GM23338 (cell line): ENCODE results near the gene RRBP1. TPM values are rescaled to one million over a fixed set of nuclear protein-coding genes. Genes with fewer than 3 reads are reported as not detected.

ENCODE experiments used
- ATAC-seq: fragments of 200-7000 bp; cut with Tn5 transposase; 3 replicates; pipeline ENCODE4 v1.9.1; 2020
- DNase-seq: peaks from one replicate; pipeline ENCODE4 v3.0.0-alpha.2; 2015; ENCODE audit warnings: low spot score
- H2AFZ ChIP-seq: fragments of 200-600 bp; sonication (generic); 2 replicates; pipeline ENCODE4 v1.8.0; 2016; ENCODE audit warnings: antibody characterized with exemption, mild to moderate bottlenecking, moderate library complexity
- H3F3A ChIP-seq: fragments of 200-600 bp; sonication (generic); replicated peaks from 2 replicates; pipeline ENCODE4 v1.8.0; 2017; ENCODE audit warnings: antibody characterized with exemption, mixed run types, low read depth
- H3K27ac ChIP-seq: fragments of 200-600 bp; sonication (generic); 2 replicates; pipeline ENCODE4 v1.6.1; 2016; ENCODE audit warnings: low read depth
- H3K27me3 ChIP-seq: fragments of 200-600 bp; sonication (generic); 2 replicates; pipeline ENCODE4 v1.8.0; 2016; ENCODE audit warnings: mild to moderate bottlenecking, mixed run types, moderate library complexity; ENCODE audit not compliant: insufficient read depth
- H3K36me3 ChIP-seq: fragments of 200-600 bp; sonication (generic); 2 replicates; pipeline ENCODE4 v1.8.0; 2016; ENCODE audit warnings: mild to moderate bottlenecking; ENCODE audit not compliant: insufficient read depth
- H3K4me1 ChIP-seq: fragments of 200-600 bp; sonication (generic); 2 replicates; pipeline ENCODE4 v1.8.0; 2016; ENCODE audit warnings: mild to moderate bottlenecking, moderate library complexity; ENCODE audit not compliant: insufficient read depth
- H3K4me2 ChIP-seq: fragments of 200-600 bp; sonication (generic); 2 replicates; pipeline ENCODE4 v1.7.1; 2017; ENCODE audit warnings: mixed run types
- H3K4me3 ChIP-seq: fragments of 200-600 bp; sonication (generic); 2 replicates; pipeline ENCODE4 v1.6.1; 2016; ENCODE audit warnings: mixed run types
- H3K79me2 ChIP-seq: fragments of 200-600 bp; sonication (generic); replicated peaks from 2 replicates; pipeline ENCODE4 v1.8.0; 2017; ENCODE audit warnings: mild to moderate bottlenecking; ENCODE audit not compliant: insufficient read depth
- H3K9me2 ChIP-seq: fragments of 200-600 bp; sonication (generic); 2 replicates; pipeline ENCODE4 v1.8.0; 2017; ENCODE audit not compliant: insufficient read depth
- H4K20me1 ChIP-seq: fragments of 200-600 bp; sonication (generic); replicated peaks from 2 replicates; pipeline ENCODE4 v1.8.0; 2017; ENCODE audit warnings: mild to moderate bottlenecking; ENCODE audit not compliant: insufficient read depth
- H3K27ac Mint-ChIP-seq: 2 replicates; pipeline ENCODE4 v1.8.0; 2020; ENCODE audit warnings: inconsistent platforms, mild to moderate bottlenecking, moderate library complexity, mixed read lengths
- H3K27me3 Mint-ChIP-seq: 3 replicates; pipeline ENCODE4 v1.8.0; 2022; ENCODE audit warnings: low read depth, mild to moderate bottlenecking, moderate library complexity, mixed read lengths, inconsistent platforms; ENCODE audit not compliant: insufficient read depth, poor library complexity
- H3K36me3 Mint-ChIP-seq: 3 replicates; pipeline ENCODE4 v1.8.0; 2021; ENCODE audit warnings: low read depth, mild to moderate bottlenecking, inconsistent platforms, moderate library complexity, mixed read lengths
- H3K4me1 Mint-ChIP-seq: 3 replicates; pipeline ENCODE4 v1.8.0; 2020; ENCODE audit warnings: mild to moderate bottlenecking, inconsistent platforms, mixed read lengths
- H3K4me3 Mint-ChIP-seq: 3 replicates; pipeline ENCODE4 v1.8.0; 2021; ENCODE audit warnings: moderate library complexity, mild to moderate bottlenecking, inconsistent platforms, mixed read lengths
- H3K9me3 Mint-ChIP-seq: 3 replicates; pipeline ENCODE4 v1.8.0; 2020; ENCODE audit warnings: moderate library complexity, mild to moderate bottlenecking, inconsistent platforms, mixed read lengths
- CREB1 ChIP-seq: fragments of 250-450 bp; sonication (Bioruptor Pico); IDR thresholded peaks from 2 replicates; pipeline ENCODE4 v1.5.0; 2020; ENCODE audit warnings: low read depth, mild to moderate bottlenecking, moderate library complexity
- CTCF ChIP-seq, 2 experiments: fragments of 200-600 bp in 1 of 2; sonication (generic) in 1 of 2; conservative IDR thresholded peaks; 2 replicates each; pipeline versions ENCODE4 v1.5.1 to v1.6.1; 2016 to 2017; ENCODE audit warnings: antibody characterized with exemption in 2 of 2, low read depth in 2 of 2, mild to moderate bottlenecking in 2 of 2, moderate library complexity in 1 of 2
- EZH2 ChIP-seq: fragments of 200-600 bp; sonication (generic); IDR thresholded peaks from one replicate; pipeline ENCODE4 v1.8.0; 2017; ENCODE audit warnings: antibody characterized with exemption, mild to moderate bottlenecking, low read depth; ENCODE audit not compliant: unreplicated experiment
- EZH2phosphoT487 ChIP-seq: fragments of 200-600 bp; sonication (generic); IDR thresholded peaks from one replicate; pipeline ENCODE4 v1.8.1; 2018; ENCODE audit warnings: antibody characterized with exemption; ENCODE audit not compliant: unreplicated experiment
- JUNB ChIP-seq: IDR thresholded peaks from one replicate; pipeline ENCODE4 v1.6.1; 2016; ENCODE audit warnings: antibody characterized with exemption; ENCODE audit not compliant: unreplicated experiment
- POLR2AphosphoS5 ChIP-seq: IDR thresholded peaks from 2 replicates; pipeline ENCODE4 v1.6.1; 2016; ENCODE audit warnings: antibody characterized with exemption, low read depth
- REST ChIP-seq: IDR thresholded peaks from one replicate; pipeline ENCODE4 v1.6.1; 2018; ENCODE audit warnings: antibody characterized with exemption; ENCODE audit not compliant: unreplicated experiment
- STAT1 ChIP-seq: IDR thresholded peaks from one replicate; pipeline ENCODE4 v1.6.1; 2016; ENCODE audit warnings: antibody characterized with exemption; ENCODE audit not compliant: unreplicated experiment
- ZNF114 ChIP-seq: fragments of 250-450 bp; sonication (Bioruptor Pico); IDR thresholded peaks from 2 replicates; pipeline ENCODE4 v1.5.0; 2020; ENCODE audit warnings: mild to moderate bottlenecking, moderate library complexity
- ZNF331 ChIP-seq: fragments of 250-450 bp; sonication (Bioruptor Pico); IDR thresholded peaks from 2 replicates; pipeline ENCODE4 v1.5.0; 2020; ENCODE audit warnings: low read depth, mild to moderate bottlenecking, moderate library complexity
- polyA plus RNA-seq: library from polyadenylated mRNA; unstranded; fragments of >200 nt; fragmentation: Nextera tagmentation; extraction: Ambion mirVana; gene quantifications from 2 replicates; pipeline ENCODE4 v1.2.1, GENCODE V29; 2016
- total RNA-seq: library from RNA; depleted of rRNA; stranded (reverse); fragments of >200 nt; shearing (Covaris generic); gene quantifications from 2 replicates; pipeline ENCODE4 v1.2.3, GENCODE V29; 2014

RRBP1 gene
- total and polyA plus RNA-seq, 2 experiments from 2014 or later, result 105 to 113 TPM

- no peak for TF ChIP-seq ZNF114 (CRISPR knock-in tag)
- no peak for TF ChIP-seq ZNF331 (CRISPR knock-in tag)
- no peak for TF ChIP-seq REST
- TF ChIP-seq POLR2AphosphoS5, result no peak
- TF ChIP-seq EZH2, result no peak
- TF ChIP-seq CREB1, result no peak
Observed at GRCh38 chr20:17616480-17617211, 65.4 kb downstream of the RRBP1 start (continued).

- ATAC-seq (no peak), DNase-seq (no peak)
- Mint-ChIP-seq H3K4me1 (peaks cover 4% of the 10 kb centered on the region), H3K27ac (no peak overlapping the region), H3K9me3 (no peaks in the 10 kb centered on the region), H3K27me3 (peaks cover 16% of the 10 kb centered on the region), H3K4me3 (no peak overlapping the region), H3K36me3 (peaks cover 40% of the 10 kb centered on the region)
- Histone ChIP-seq H3K27ac (no peak overlapping the region), H2AFZ (no peak overlapping the region), H3K79me2 (no peaks in the 10 kb centered on the region), H3K36me3 (0 out of 2 replicates have a peak, but pooled peaks cover 8% of the 10 kb centered on the region), H3F3A (no peaks in the 10 kb centered on the region), H3K4me2 (no peak overlapping the region), H3K4me1 (peaks cover 3% of the 10 kb centered on the region; the same call in 1 of the 2 replicates), H3K27me3 (no peaks in the 10 kb centered on the region), H3K9me2 (no peaks in the 10 kb centered on the region), H4K20me1 (no peaks in the 10 kb centered on the region), H3K4me3 (no peak overlapping the region)
- TF ChIP-seq EZH2, result no peak
- no peak for TF ChIP-seq EZH2phosphoT487
- TF ChIP-seq STAT1, result no peak
- no peak for TF ChIP-seq ZNF331 (CRISPR knock-in tag)
- no peak for TF ChIP-seq CTCF (conservative IDR thresholded peaks at IDR 0.05; ENCODE audit: low read depth in 2 of 2)
- no peak for TF ChIP-seq REST
- TF ChIP-seq ZNF114 (CRISPR knock-in tag), result no peak
- TF ChIP-seq POLR2AphosphoS5, result no peak
- TF ChIP-seq JUNB, result no peak
Observed at GRCh38 chr20:17615645-17616479, 66.2 kb downstream of the RRBP1 start.
